H9 (cell line): ENCODE results near the gene INCENP. TPM values are rescaled to one million over a fixed set of nuclear protein-coding genes. Genes with fewer than 3 reads are reported as not detected.
A peak's percentile ranks its signal among the peaks of the same experiment; 100 is the strongest.

ENCODE experiments used
- DNase-seq: peaks from one replicate; pipeline ENCODE4 v3.0.0-alpha.2; 2017
- H2AFZ ChIP-seq: one replicate; pipeline ENCODE4 v1.6.1; 2013; ENCODE audit warnings: mild to moderate bottlenecking, low read length, control low read depth, moderate library complexity
- H2AK5ac ChIP-seq: 2 replicates; pipeline ENCODE4 v1.6.1; 2013; ENCODE audit warnings: low read length, control low read depth, mixed read lengths; ENCODE audit not compliant: insufficient read length
- H2BK120ac ChIP-seq: one replicate; pipeline ENCODE4 v1.6.1; 2013; ENCODE audit warnings: low read depth, mild to moderate bottlenecking, low read length, control low read depth, inconsistent platforms; ENCODE audit not compliant: poor library complexity, severe bottlenecking
- H2BK12ac ChIP-seq: 2 replicates; pipeline ENCODE4 v1.6.1; 2013; ENCODE audit warnings: low read length, control low read depth, mixed read lengths, low read depth; ENCODE audit not compliant: insufficient read length
- H2BK15ac ChIP-seq: 2 replicates; pipeline ENCODE4 v1.6.1; 2013; ENCODE audit warnings: low read depth, low read length, control low read depth
- H2BK20ac ChIP-seq: one replicate; pipeline ENCODE4 v1.6.1; 2013; ENCODE audit warnings: low read depth, mild to moderate bottlenecking, low read length, control low read depth, inconsistent platforms; ENCODE audit not compliant: poor library complexity, severe bottlenecking
- H2BK5ac ChIP-seq: 2 replicates; pipeline ENCODE4 v1.6.1; 2013; ENCODE audit warnings: low read length, control low read depth, mixed read lengths; ENCODE audit not compliant: insufficient read length
- H3K14ac ChIP-seq: 2 replicates; pipeline ENCODE4 v1.6.1; 2013; ENCODE audit warnings: low read length, control low read depth; ENCODE audit not compliant: insufficient read depth
- H3K18ac ChIP-seq: 2 replicates; pipeline ENCODE4 v1.6.1; 2013; ENCODE audit warnings: low read depth, mild to moderate bottlenecking, mixed read lengths, low read length, control low read depth; ENCODE audit not compliant: insufficient read length
- H3K23ac ChIP-seq: 2 replicates; pipeline ENCODE4 v1.6.1; 2013; ENCODE audit warnings: low read length, control low read depth, mixed read lengths, low read depth; ENCODE audit not compliant: insufficient read length
- H3K23me2 ChIP-seq: 2 replicates; pipeline ENCODE4 v1.6.1; 2013; ENCODE audit warnings: low read depth, mild to moderate bottlenecking, mixed read lengths, low read length, control low read depth; ENCODE audit not compliant: insufficient read length, poor library complexity, severe bottlenecking
- H3K27ac ChIP-seq: 2 replicates; pipeline ENCODE4 v1.5.1; 2013; ENCODE audit warnings: low read length, control low read depth, mixed read lengths, low read depth; ENCODE audit not compliant: insufficient read length
- H3K27me3 ChIP-seq: 2 replicates; pipeline ENCODE4 v1.6.1; 2013; ENCODE audit warnings: low read length, control low read depth, inconsistent platforms; ENCODE audit not compliant: insufficient read depth
- H3K4ac ChIP-seq: 2 replicates; pipeline ENCODE4 v1.6.1; 2013; ENCODE audit warnings: low read depth, mild to moderate bottlenecking, control low read depth, inconsistent platforms, low read length, moderate library complexity
- H3K4me1 ChIP-seq: 2 replicates; pipeline ENCODE4 v1.6.1; 2013; ENCODE audit warnings: low read length, control low read depth, inconsistent platforms; ENCODE audit not compliant: insufficient read depth
- H3K4me2 ChIP-seq: 2 replicates; pipeline ENCODE4 v1.6.1; 2013; ENCODE audit warnings: low read length, control low read depth, mixed read lengths; ENCODE audit not compliant: insufficient read length, insufficient read depth
- H3K56ac ChIP-seq: 2 replicates; pipeline ENCODE4 v1.6.1; 2013; ENCODE audit warnings: low read depth, mild to moderate bottlenecking, mixed read lengths, low read length, control low read depth; ENCODE audit not compliant: insufficient read length
- H3K79me1 ChIP-seq: 2 replicates; pipeline ENCODE4 v1.6.1; 2013; ENCODE audit warnings: low read depth, mild to moderate bottlenecking, moderate library complexity, low read length, control low read depth, inconsistent platforms; ENCODE audit not compliant: insufficient read depth, poor library complexity, severe bottlenecking
- H3K79me2 ChIP-seq: 2 replicates; pipeline ENCODE4 v1.6.1; 2013; ENCODE audit warnings: low read length, control low read depth, inconsistent platforms; ENCODE audit not compliant: insufficient read depth
- H3K9ac ChIP-seq: 2 replicates; pipeline ENCODE4 v1.6.1; 2013; ENCODE audit warnings: low read length, control low read depth, mixed read lengths; ENCODE audit not compliant: insufficient read length; ENCODE audit errors: extremely low read depth
- H3K9me3 ChIP-seq: one replicate; pipeline ENCODE4 v1.6.1; 2013; ENCODE audit warnings: low read depth, low read length, inconsistent platforms; ENCODE audit not compliant: control insufficient read depth
- H3T11ph ChIP-seq: one replicate; pipeline ENCODE4 v1.6.1; 2013; ENCODE audit warnings: mild to moderate bottlenecking, low read length, control low read depth, inconsistent platforms
- H4K20me1 ChIP-seq: one replicate; pipeline ENCODE4 v1.6.1; 2013; ENCODE audit not compliant: control insufficient read depth, insufficient read length, insufficient read depth
- H4K5ac ChIP-seq: 2 replicates; pipeline ENCODE4 v1.6.1; 2013; ENCODE audit warnings: low read depth, mild to moderate bottlenecking, mixed read lengths, low read length, control low read depth; ENCODE audit not compliant: insufficient read length
- H4K8ac ChIP-seq: replicated peaks from 2 replicates; pipeline ENCODE4 v1.6.1; 2013; ENCODE audit warnings: low read length, control low read depth, mixed read lengths, low read depth; ENCODE audit not compliant: insufficient read length
- H4K91ac ChIP-seq: 2 replicates; pipeline ENCODE4 v1.6.1; 2013; ENCODE audit warnings: low read depth, mild to moderate bottlenecking, moderate library complexity, mixed read lengths, low read length, control low read depth; ENCODE audit not compliant: insufficient read length
- H3K27ac Mint-ChIP-seq, 3 experiments: 2 replicates in 2 of 3; 3 replicates in 1 of 3; pipeline ENCODE4 v1.8.0; 2020 to 2021; ENCODE audit warnings: mixed read lengths in 3 of 3, mild to moderate bottlenecking in 1 of 3, moderate library complexity in 1 of 3
- H3K27me3 Mint-ChIP-seq: 2 replicates; pipeline ENCODE4 v1.8.0; 2021; ENCODE audit warnings: low read depth, mild to moderate bottlenecking, moderate library complexity, mixed read lengths
- H3K36me3 Mint-ChIP-seq, 3 experiments: 2 replicates in 2 of 3; 3 replicates in 1 of 3; pipeline ENCODE4 v1.8.0; 2020 to 2021; ENCODE audit warnings: low read depth in 3 of 3, mixed read lengths in 3 of 3; ENCODE audit not compliant: insufficient read depth in 1 of 3
- H3K4me1 Mint-ChIP-seq, 2 experiments: 2 replicates each; pipeline ENCODE4 v1.8.0; 2020; ENCODE audit warnings: mixed read lengths in 2 of 2
- H3K4me3 Mint-ChIP-seq, 2 experiments: 2 replicates in 1 of 2; 3 replicates in 1 of 2; pipeline ENCODE4 v1.8.0; 2020 to 2021; ENCODE audit warnings: mild to moderate bottlenecking in 2 of 2, mixed read lengths in 2 of 2, moderate library complexity in 1 of 2
- H3K9me3 Mint-ChIP-seq, 2 experiments: 2 replicates in 1 of 2; 3 replicates in 1 of 2; pipeline ENCODE4 v1.8.0; 2020; ENCODE audit warnings: mild to moderate bottlenecking in 2 of 2, mixed read lengths in 2 of 2, moderate library complexity in 1 of 2
- WGBS: extraction: QIAGEN DNeasy Blood & Tissue Kit; methylation state at CpG from one replicate; pipeline ENCODE4 v1.1.7; 2013; ENCODE audit warnings: missing lambda C conversion rate, low lambda C conversion rate, mixed read lengths; ENCODE audit not compliant: insufficient read length; ENCODE audit errors: extremely low coverage; 5-methylcytosine and 5-hydroxymethylcytosine counted together
- long read RNA-seq: library from polyadenylated mRNA; unstranded; transcript quantifications from one replicate; pipeline ENCODE4 v2.0.0, GENCODE V29; 2020
- total RNA-seq: library from RNA; stranded (reverse); gene quantifications from 2 replicates; pipeline ENCODE4 v1.2.1, GENCODE V29; 2021
- TF ChIP-seq, protein P1 (sequence below): fragments of 200-600 bp; sonication (generic); conservative IDR thresholded peaks from 3 replicates; pipeline ENCODE4 v1.8.0; 2021; ENCODE audit warnings: antibody characterized with exemption, mild to moderate bottlenecking

INCENP gene
- total RNA-seq, result 94.1 and 99.9 TPM in 2 replicates
- long read RNA-seq, partial matches to known transcripts, result 21 of 28 reads
- long read RNA-seq, other reads (novel, unspliced or antisense), result 7 of 28 reads

DNA sequence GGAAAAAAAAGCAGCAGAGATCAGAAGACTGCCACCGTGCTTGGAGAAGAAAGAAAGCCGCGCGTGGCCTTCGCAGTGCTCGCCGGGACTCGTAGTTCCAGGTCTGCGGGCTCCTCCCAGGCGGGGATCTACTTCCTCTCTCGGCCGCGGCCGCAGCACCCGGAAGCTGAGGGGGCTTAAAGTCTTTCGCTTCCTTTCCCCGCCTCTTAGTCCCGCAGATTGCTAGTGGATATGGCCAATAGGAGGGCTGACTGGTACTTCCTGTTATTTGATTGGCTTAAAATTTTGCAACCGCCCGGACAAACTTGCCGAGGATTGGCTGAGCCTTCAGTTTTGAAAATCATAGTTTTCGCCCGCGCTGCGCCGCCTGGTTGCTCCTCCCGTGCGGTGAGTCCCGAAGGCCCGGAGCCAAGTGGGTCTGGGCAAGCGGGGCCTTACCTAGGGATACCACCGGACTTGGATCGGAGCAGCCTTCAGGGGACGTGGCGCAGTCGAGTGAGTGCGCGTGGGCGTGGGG lies at the start of gene INCENP:
Gene INCENP (plus strand): TSS at position 343 of the 517 bp plus-strand sequence. CDS start 4,151 bp downstream, outside the sequence.
- Mint-ChIP-seq H3K27me3 (no peaks in the 10 kb centered on the region), H3K4me3 (peak within 1 kb of the TSS; percentile 97 to 99), H3K4me1 (peaks cover 18% of the 10 kb centered on the region in 2 experiments), H3K9me3 (no peaks in the 10 kb centered on the region; a peak in 1 of 5 replicates), H3K36me3 (peaks cover 11 to 21% (median 17%) of the 10 kb centered on the region in 3 experiments), H3K27ac (peak within 1 kb of the TSS; percentile 55 to 99 (median 91); a peak in 6 of 7 replicates)
- no peak within 1 kb of the TSS for H3K56ac ChIP-seq
- H2BK15ac ChIP-seq, result no peak within 1 kb of the TSS
- no peak within 1 kb of the TSS for H4K8ac ChIP-seq
- no peak within 1 kb of the TSS for H2BK5ac ChIP-seq
- H3K9ac ChIP-seq, result peak within 1 kb of the TSS; percentile 74
- no peaks in the 10 kb centered on the region for H4K20me1 ChIP-seq
- no peak within 1 kb of the TSS for H4K5ac ChIP-seq
- H3K27ac ChIP-seq, result no peak within 1 kb of the TSS
- no peak within 1 kb of the TSS for H2BK120ac ChIP-seq
- no peak within 1 kb of the TSS for H3K23ac ChIP-seq
- no peaks in the 10 kb centered on the region for H3K9me3 ChIP-seq
- no peak within 1 kb of the TSS for H2BK20ac ChIP-seq
- peaks cover 13% of the 10 kb centered on the region for H3K79me1 ChIP-seq
- H2AK5ac ChIP-seq, result no peak within 1 kb of the TSS
- H4K91ac ChIP-seq, result no peak within 1 kb of the TSS
- WGBS, result no CpG with 5 or more reads among the region's 39 CpGs
- H3K4me2 ChIP-seq, result peak within 1 kb of the TSS; percentile 97
- TF ChIP-seq, protein P1, sequence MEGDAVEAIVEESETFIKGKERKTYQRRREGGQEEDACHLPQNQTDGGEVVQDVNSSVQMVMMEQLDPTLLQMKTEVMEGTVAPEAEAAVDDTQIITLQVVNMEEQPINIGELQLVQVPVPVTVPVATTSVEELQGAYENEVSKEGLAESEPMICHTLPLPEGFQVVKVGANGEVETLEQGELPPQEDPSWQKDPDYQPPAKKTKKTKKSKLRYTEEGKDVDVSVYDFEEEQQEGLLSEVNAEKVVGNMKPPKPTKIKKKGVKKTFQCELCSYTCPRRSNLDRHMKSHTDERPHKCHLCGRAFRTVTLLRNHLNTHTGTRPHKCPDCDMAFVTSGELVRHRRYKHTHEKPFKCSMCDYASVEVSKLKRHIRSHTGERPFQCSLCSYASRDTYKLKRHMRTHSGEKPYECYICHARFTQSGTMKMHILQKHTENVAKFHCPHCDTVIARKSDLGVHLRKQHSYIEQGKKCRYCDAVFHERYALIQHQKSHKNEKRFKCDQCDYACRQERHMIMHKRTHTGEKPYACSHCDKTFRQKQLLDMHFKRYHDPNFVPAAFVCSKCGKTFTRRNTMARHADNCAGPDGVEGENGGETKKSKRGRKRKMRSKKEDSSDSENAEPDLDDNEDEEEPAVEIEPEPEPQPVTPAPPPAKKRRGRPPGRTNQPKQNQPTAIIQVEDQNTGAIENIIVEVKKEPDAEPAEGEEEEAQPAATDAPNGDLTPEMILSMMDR, result no peak
- H2AFZ ChIP-seq, result no peak within 1 kb of the TSS
- peak; percentile 98 for DNase-seq
- H3K18ac ChIP-seq, result peak within 1 kb of the TSS; percentile 56
- peak within 1 kb of the TSS; percentile 66 for H3K14ac ChIP-seq
- peaks cover 2% of the 10 kb centered on the region; the same call in 1 of the 2 replicates for H3K4me1 ChIP-seq
- no peak within 1 kb of the TSS for H3T11ph ChIP-seq
- H3K27me3 ChIP-seq, result no peaks in the 10 kb centered on the region
- no peak within 1 kb of the TSS for H2BK12ac ChIP-seq
- H3K79me2 ChIP-seq, result peaks cover 34% of the 10 kb centered on the region; the same call in 1 of the 2 replicates
- no peak within 1 kb of the TSS for H3K4ac ChIP-seq
- H3K23me2 ChIP-seq, result peaks cover 8% of the 10 kb centered on the region
